Fibroblast of peridontal ligament (primary cell): ENCODE results near the gene ANGPTL2.

Experiments
- DNase-seq: peaks from one replicate; pipeline ENCODE4 v3.0.0-alpha.2; 2010; ENCODE audit errors: extremely low read depth

The ANGPTL2 gene

DNA sequence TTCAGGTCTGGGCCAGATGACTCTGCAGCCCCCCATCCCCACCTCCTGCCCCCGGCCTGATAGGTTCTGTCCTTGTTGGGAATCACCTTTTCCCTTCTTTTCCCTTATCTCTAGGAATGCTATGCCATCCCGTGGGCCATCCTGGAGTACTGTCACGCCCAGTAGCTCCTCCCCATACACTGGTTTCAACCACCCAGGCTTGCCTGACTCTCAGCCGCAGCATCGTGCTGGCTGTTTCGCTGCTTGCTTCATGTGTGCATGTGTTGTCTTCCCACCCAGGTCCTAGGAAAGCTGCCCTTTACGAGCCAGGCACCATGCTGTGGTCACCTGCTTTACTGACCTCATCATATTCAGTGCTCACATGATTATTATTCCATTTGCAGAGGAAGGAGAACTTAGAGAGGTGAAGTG is 71.8 kb downstream of the ANGPTL2 start:
- DNase-seq = no peak

DNA sequence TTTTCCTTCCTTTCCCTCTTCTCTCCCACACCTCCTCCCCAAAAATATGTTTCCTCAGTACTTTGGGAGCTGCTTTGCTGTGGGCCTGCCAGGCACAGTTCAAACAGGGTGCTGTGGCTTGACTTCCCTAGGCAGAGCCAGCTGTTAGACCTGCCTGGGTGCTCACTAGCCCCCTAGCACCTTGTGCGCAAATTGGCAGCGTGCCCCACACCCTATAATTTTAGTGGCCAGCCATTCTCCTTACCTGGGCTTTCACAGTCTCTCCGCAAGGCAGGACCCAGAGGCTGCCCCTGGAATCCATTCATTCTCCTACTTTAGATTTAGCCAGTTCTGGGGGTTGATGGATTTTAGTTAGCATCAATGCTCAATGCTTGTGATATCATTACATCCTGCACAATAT is 72.3 kb downstream of the ANGPTL2 start:
- DNase-seq = no peak

DNA sequence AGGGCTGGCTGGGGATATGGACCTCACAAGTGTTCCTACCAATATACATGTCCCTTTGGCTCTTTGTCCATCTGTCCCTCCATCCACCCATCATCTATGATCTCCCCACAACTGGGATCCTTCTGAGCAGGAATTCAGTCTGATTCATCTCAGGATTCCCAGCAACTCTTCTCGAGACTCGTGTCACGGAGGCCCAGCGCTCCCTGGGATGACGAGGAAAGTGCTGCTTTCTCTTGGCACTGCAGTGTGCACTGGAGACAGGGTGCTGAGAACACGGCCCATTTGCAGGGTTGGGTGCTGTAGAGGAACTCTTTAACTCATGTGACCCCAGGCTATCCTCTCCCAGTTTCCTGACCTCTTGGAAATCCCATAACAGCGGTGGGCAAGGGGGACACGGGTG is 72.9 kb downstream of the ANGPTL2 start:
- no peak for DNase-seq

DNA sequence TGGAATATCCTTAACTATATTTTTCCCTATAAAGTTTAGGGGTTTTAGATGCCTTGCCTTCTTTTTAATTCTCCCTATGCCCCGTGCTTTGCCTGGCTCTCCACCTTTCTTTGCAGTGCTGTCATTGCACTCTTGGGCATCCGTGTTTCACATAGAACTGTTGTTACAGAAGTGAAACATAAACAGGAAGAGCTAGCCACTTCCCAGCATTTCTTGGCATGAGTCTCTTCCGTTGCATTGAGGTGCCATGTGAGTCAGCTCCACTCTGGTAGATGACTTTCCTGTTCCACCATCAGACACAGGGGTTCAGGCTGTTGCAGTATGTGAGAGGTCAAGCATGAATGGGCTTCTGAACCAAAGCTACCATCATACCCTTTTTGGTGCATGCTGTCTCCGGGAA is 73.4 kb downstream of the ANGPTL2 start:
- DNase-seq = peak; percentile 82

DNA sequence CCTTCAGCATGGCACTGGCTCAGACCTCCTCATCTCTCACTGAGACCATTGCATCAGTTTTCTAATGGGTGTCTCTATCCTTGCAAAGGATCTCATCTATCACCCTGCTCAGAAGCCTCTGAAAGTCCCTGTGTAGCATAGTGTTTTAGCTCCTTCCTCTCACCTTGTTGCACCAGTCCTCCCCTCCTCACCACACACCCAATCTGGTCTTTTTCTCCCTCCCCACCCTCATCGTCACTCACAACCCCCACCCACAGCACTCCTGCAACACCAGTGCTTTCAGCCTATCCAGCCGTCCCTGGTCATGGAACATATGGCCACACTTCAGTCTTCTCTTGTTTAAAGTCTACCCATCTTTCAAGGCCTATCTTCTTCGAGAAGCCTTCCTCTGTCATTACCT is 74.5 kb downstream of the ANGPTL2 start:
- DNase-seq = no peak

DNA sequence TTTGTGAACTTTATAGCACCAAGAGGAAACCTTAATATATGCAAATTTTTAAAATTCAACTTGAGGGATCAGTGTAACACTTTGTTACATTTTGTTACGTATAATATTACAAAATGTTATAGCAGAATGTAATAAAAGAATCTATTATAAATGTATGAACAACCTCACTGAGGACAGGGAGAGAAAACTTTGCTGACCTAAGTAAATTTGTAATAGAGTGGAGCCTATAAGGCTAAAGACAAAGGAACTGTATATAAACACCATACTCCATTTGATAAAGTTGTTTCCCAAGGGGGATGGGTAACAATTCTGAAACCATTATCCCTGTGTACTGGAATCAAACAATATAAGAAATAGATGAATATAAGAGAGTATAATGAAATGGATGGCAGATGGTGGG is 77.3 kb downstream of the ANGPTL2 start:
- DNase-seq = no peak

DNA sequence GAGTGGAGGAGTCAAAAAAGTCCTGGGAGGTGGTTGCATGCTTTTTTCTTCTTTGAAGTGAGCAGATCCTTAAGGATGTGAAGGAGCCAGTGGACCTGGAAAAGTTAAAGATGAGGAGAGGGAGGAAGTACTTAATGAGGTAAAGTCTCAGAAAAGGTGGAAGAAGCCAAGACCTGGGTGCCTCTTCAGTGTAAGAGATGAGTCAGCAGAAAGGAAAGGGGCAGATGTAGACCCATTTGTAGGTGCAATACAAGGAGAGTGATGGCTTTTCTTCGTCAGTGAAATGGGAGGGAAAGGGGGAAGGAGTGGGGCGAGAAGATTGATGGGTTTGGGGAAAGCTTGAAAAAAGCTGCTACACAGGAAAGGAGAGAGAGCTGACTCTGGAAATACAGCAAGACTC is 82.9 kb downstream of the ANGPTL2 start:
- no peak for DNase-seq

DNA sequence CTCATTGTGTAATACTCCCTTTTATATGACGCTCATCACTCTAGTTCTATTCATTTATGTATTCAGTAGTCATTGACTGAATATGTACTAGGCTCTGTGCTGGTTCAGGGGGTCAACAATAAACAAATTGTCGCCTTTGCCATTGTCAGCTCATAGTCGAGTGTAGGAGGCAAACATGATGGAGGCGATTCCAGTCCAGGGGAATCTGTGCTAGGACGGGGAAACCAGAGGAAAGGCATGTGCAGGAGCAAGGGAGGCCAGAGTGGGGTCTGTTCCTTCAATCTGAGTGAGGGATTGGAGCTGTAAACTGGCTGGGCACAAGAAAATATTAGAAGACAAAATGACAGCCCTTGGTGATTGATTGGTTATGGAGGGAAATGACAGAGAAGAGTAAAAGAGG is 83.9 kb downstream of the ANGPTL2 start:
- no peak for DNase-seq
